Spinal cord (tissue), 10 donors: ENCODE results near the gene CACNA1A. TPM values are rescaled to one million over a fixed set of nuclear protein-coding genes. Genes with fewer than 3 reads are reported as not detected.
"Not testable (repeated sequence)": the region's sequence is repeated elsewhere in the genome, so short reads cannot be mapped to it uniquely, and the experiment has no call there.

Experiments used
- DNase-seq, 6 donors: peaks; one replicate each; pipeline versions ENCODE4 v3.0.0 to v3.0.0-alpha.2; 2013 to 2015; ENCODE audit warnings: low spot score in 6 of 6, low read depth in 4 of 6
- H3K27ac ChIP-seq: one replicate; pipeline ENCODE4 v1.5.1; 2013; ENCODE audit warnings: low read depth, low read length, control low read depth
- H3K27me3 ChIP-seq: one replicate; pipeline ENCODE4 v1.6.1; 2013; ENCODE audit warnings: low read length; ENCODE audit not compliant: control insufficient read depth, insufficient read depth
- H3K36me3 ChIP-seq: one replicate; pipeline ENCODE4 v1.6.1; 2013; ENCODE audit warnings: low read length; ENCODE audit not compliant: control insufficient read depth, insufficient read depth
- H3K4me1 ChIP-seq: one replicate; pipeline ENCODE4 v1.6.1; 2013; ENCODE audit warnings: low read length; ENCODE audit not compliant: control insufficient read depth, insufficient read depth
- H3K4me3 ChIP-seq: one replicate; pipeline ENCODE4 v1.5.1; 2013; ENCODE audit warnings: low read depth, low read length, control low read depth
- H3K9me3 ChIP-seq: one replicate; pipeline ENCODE4 v1.6.1; 2013; ENCODE audit warnings: low read length; ENCODE audit not compliant: control insufficient read depth, insufficient read depth
- WGBS: methylation state at CpG from one replicate; pipeline ENCODE4 v1.1.5; 2013; ENCODE audit warnings: missing lambda C conversion rate; ENCODE audit not compliant: insufficient coverage; 5-methylcytosine and 5-hydroxymethylcytosine counted together
- polyA plus RNA-seq, 2 donors: library from polyadenylated mRNA; unstranded; fragments of 120-200 nt; gene quantifications; one replicate each; pipeline ENCODE4 v1.2.1, GENCODE V29; 2013; ENCODE audit not compliant: insufficient read length in 2 of 2
- total RNA-seq, 2 donors: library from RNA; depleted of rRNA in 1 of 2; stranded (reverse); fragments of 120-200 nt in 1 of 2; fragments of >200 nt in 1 of 2; gene quantifications; one replicate each; pipeline versions ENCODE4 v1.2.3 to v1.2.4, GENCODE V29; 2013 to 2014
- donor health status: healthy.

Gene CACNA1A
- total and polyA plus RNA-seq, 4 donors: 39.8 to 116 (median 66.7) TPM

GRCh38 chr19:13537454-13537853 is 31.2 kb upstream of the CACNA1A start:
- no peaks in the 10 kb centered on the region for H3K27me3 ChIP-seq
- H3K36me3 ChIP-seq: no peaks in the 10 kb centered on the region
- no peaks in the 10 kb centered on the region for H3K9me3 ChIP-seq
- 58% methylated on average over 4 of the region's 6 CpGs for WGBS
- H3K4me3 ChIP-seq: no peak overlapping the region
- DNase-seq: peak in 1 of 6 donors; percentile 85
- H3K4me1 ChIP-seq: peaks cover 2% of the 10 kb centered on the region
- no peak overlapping the region for H3K27ac ChIP-seq

GRCh38 chr19:13530720-13531119 is 24.4 kb upstream of the CACNA1A start:
- Histone ChIP-seq H3K9me3 (no peaks in the 10 kb centered on the region), H3K36me3 (no peaks in the 10 kb centered on the region), H3K4me3 (no peak overlapping the region), H3K4me1 (no peaks in the 10 kb centered on the region), H3K27me3 (no peaks in the 10 kb centered on the region), H3K27ac (no peak overlapping the region)
- peak in 1 of 6 donors; percentile 88 for DNase-seq
- 40% methylated on average over 1 of the region's 6 CpGs for WGBS

- not testable (repeated sequence) for H3K4me3 ChIP-seq, H3K4me1 ChIP-seq, H3K36me3 ChIP-seq, DNase-seq, H3K27me3 ChIP-seq, H3K9me3 ChIP-seq, H3K27ac ChIP-seq
- no CpG with 5 or more reads among the region's 2 CpGs for WGBS
Measured at GRCh38 chr19:13529721-13530120, 23.4 kb upstream of the CACNA1A start.

GRCh38 chr19:13526552-13526951 is 20.3 kb upstream of the CACNA1A start:
- Histone ChIP-seq H3K4me3 (no peak overlapping the region), H3K36me3 (no peaks in the 10 kb centered on the region), H3K4me1 (no peaks in the 10 kb centered on the region), H3K27me3 (no peaks in the 10 kb centered on the region), H3K9me3 (no peaks in the 10 kb centered on the region), H3K27ac (no peak overlapping the region)
- WGBS: no CpG with 5 or more reads among the region's 2 CpGs
- DNase-seq: no peak

- Histone ChIP-seq H3K36me3 (no peaks in the 10 kb centered on the region), H3K4me1 (no peaks in the 10 kb centered on the region), H3K9me3 (peaks cover 3% of the 10 kb centered on the region), H3K4me3 (no peak overlapping the region), H3K27ac (no peak overlapping the region), H3K27me3 (no peaks in the 10 kb centered on the region)
- DNase-seq: no peak
Measured at GRCh38 chr19:13521066-13521465, 14.8 kb upstream of the CACNA1A start.

- Histone ChIP-seq H3K4me3 (no peak overlapping the region), H3K27me3 (peaks cover 12% of the 10 kb centered on the region), H3K4me1 (peaks cover 6% of the 10 kb centered on the region), H3K27ac (no peak overlapping the region), H3K9me3 (no peaks in the 10 kb centered on the region), H3K36me3 (no peaks in the 10 kb centered on the region)
- no peak for DNase-seq
- WGBS: no CpG with 5 or more reads among the region's 2 CpGs
Measured at GRCh38 chr19:13511947-13512346, 5.7 kb upstream of the CACNA1A start.

- peak overlapping the region; percentile 34 for H3K4me3 ChIP-seq
- no peaks in the 10 kb centered on the region for H3K36me3 ChIP-seq
- H3K4me1 ChIP-seq: peaks cover 13% of the 10 kb centered on the region
- WGBS: under 1% methylated on average over 18 of the region's 22 CpGs
- peaks cover 12% of the 10 kb centered on the region for H3K27me3 ChIP-seq
- H3K27ac ChIP-seq: no peak overlapping the region
- H3K9me3 ChIP-seq: no peaks in the 10 kb centered on the region
- peak in 5 of 6 donors; percentile 13 to 85 (median 31) for DNase-seq
Measured at GRCh38 chr19:13507053-13507611, 853 bp upstream of the CACNA1A start.

GRCh38 chr19:13505761-13506470 is 363 bp downstream of the CACNA1A start:
- H3K36me3 ChIP-seq: no peaks in the 10 kb centered on the region
- H3K9me3 ChIP-seq: no peaks in the 10 kb centered on the region
- H3K4me1 ChIP-seq: peaks cover 13% of the 10 kb centered on the region
- WGBS: under 1% methylated on average over 53 of the region's 69 CpGs
- DNase-seq: peak in 5 of 6 donors; percentile 26 to 91 (median 52)
- peak overlapping the region; percentile 35 for H3K4me3 ChIP-seq
- no peak overlapping the region for H3K27ac ChIP-seq
- H3K27me3 ChIP-seq: peaks cover 12% of the 10 kb centered on the region

GRCh38 chr19:13505164-13505695 is 1.0 kb downstream of the CACNA1A start:
- Histone ChIP-seq H3K9me3 (no peaks in the 10 kb centered on the region), H3K27ac (no peak overlapping the region), H3K4me3 (peak overlapping the region; percentile 35), H3K4me1 (peaks cover 13% of the 10 kb centered on the region), H3K27me3 (peaks cover 12% of the 10 kb centered on the region), H3K36me3 (no peaks in the 10 kb centered on the region)
- DNase-seq: peak in 1 of 6 donors; percentile 11
- 31% methylated on average over 20 of the region's 20 CpGs for WGBS
